HG02885 (cell line): ENCODE data around the gene AQP3.
"Not testable (repeated sequence)": the region's sequence is repeated elsewhere in the genome, so short reads cannot be mapped to it uniquely, and the experiment has no call there.

Experiments
- ATAC-seq: cut with Tn5 transposase; IDR thresholded peaks from one replicate; pipeline ENCODE4 v1.9.1; 2021; ENCODE audit warnings: mild to moderate bottlenecking; ENCODE audit not compliant: unreplicated experiment, poor library complexity

AQP3 gene

DNA sequence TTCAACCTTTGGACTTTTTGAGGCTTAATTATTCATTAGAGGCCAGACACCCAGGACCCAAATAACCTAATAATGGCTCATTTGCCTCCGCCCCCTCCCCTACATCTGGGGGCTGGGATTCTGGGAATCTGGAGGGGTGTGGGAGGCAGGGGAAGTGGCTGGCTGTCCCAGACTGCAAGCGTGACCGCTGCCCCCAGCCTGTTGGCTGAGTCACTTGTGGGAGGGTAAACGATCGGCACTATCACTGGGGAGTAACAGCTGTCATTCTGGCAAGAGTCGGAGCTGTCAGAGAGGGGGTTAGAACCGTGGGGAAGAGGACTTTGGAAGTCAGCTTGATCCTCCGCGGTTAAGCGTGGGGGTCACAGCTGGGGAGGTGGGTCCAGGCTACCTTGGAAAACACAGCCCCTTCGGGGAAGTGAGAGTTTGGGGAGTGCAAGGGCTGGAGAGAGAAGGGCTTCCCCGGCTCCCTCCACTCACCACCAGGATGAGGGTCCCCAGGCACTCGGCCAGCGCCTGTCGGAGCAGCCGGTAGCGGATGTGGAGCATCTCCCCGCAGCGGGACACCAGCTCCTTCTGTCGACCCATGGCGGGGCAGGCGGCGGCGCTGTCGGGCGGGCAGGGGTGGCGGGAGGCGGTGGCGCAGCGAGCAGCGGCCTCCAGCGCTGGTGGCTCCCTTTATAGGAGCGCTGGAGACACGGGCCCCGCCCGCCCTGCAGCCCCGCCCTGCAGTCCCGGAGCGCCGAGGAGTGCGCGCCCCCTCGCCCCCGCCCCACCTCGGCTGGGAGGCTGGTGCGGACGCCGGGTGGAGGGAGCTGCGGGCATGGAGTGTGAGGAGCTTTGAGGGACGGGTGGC lies at the start of gene AQP3:
Gene AQP3, minus strand, starts transcription at position 648 of the 853 bp plus-strand sequence. Its CDS starts 63 bp downstream, at position 585.
- peak; percentile 32 for ATAC-seq

GRCh38 chr9:33493819-33494218 lies 46.4 kb upstream of the AQP3 start:
- ATAC-seq, result not testable (repeated sequence)

GRCh38 chr9:33489066-33489465 lies 41.7 kb upstream of the AQP3 start:
- ATAC-seq, result no peak

DNA sequence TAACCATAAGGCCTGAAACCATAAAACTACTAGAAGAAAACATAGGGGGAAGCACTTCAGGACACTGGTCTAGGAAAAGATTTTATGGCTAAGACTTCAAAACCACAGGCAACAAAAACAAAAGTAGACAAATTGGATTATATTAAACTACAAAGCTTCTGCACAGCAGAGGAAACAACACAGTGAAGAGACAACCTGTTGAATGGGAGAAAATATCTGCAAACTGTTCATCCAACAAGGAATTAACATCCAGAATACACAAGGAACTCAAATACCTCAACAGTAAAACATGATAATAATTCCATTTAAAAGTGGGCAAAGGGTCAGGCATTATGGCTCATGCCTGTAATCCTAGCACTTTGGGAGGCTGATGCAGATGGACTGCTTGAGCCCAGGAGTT lies 37.9 kb upstream of the AQP3 start:
- ATAC-seq, result not testable (repeated sequence)

- ATAC-seq, result no peak
These were observed 33.6 kb upstream of the AQP3 start for GRCh38 chr9:33480976-33481375.

DNA sequence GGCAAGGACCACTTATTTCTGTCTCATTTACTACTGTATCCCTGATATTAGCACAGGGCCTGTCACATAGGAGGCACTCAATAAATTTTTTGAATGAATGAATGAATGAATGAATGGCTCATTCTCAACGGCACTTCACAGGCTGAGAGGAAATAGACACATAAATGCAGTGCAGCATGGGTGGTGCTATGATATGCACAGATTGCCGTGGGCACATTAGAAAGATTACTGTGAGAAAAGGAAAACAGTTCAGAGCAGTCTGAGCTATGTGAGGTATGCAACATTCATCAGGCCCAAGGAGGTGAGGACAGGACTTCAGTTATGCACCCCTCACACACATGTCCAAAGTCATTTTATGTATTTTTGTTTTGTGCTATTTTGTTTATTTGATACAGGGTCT lies 32.7 kb upstream of the AQP3 start:
- ATAC-seq, result no peak

GRCh38 chr9:33476503-33476902 lies 29.1 kb upstream of the AQP3 start:
- no peak for ATAC-seq

GRCh38 chr9:33475357-33475756 lies 28.0 kb upstream of the AQP3 start:
- ATAC-seq, result no peak

- peak; percentile 99 for ATAC-seq
These were observed 26.4 kb upstream of the AQP3 start, which contains the start of gene NOL6 for GRCh38 chr9:33473643-33474352. Gene NOL6, minus strand, starts transcription at chr9:33473924. Its CDS starts 82 bp downstream, at chr9:33473842.

GRCh38 chr9:33472881-33473615 lies 25.7 kb upstream of the AQP3 start:
- ATAC-seq, result no peak

GRCh38 chr9:33472171-33472880 lies 24.9 kb upstream of the AQP3 start:
- no peak for ATAC-seq

- no peak for ATAC-seq
These were observed 24.0 kb upstream of the AQP3 start for GRCh38 chr9:33471361-33471760.

GRCh38 chr9:33469891-33470290 lies 22.5 kb upstream of the AQP3 start:
- no peak for ATAC-seq

- no peak for ATAC-seq
These were observed 21.6 kb upstream of the AQP3 start for GRCh38 chr9:33468797-33469621.

DNA sequence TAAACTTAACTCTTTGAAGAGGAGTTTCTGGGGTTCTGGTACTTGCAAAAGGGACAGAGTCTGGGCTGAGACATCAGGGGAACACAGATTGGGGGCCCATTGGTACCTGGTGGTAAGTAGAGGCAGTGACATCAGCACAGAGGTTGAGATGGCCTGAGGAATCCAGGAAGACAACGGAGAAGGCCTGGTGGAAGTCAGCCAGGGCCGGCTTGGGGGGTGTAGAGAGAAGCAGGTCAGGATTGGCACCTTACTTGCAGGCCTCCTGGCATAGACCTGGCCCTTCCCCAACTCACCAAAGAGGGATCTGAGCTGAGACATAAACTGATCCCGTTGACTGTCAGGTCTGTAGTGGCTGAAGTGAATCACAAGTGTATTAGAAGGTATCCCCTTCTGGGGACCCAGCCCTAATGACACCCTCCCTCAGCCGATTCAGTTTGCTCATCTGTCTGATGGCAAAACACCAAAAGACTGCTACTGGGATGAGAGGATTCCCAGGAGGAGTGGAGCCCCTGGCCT lies 20.9 kb upstream of the AQP3 start:
- ATAC-seq, result no peak

DNA sequence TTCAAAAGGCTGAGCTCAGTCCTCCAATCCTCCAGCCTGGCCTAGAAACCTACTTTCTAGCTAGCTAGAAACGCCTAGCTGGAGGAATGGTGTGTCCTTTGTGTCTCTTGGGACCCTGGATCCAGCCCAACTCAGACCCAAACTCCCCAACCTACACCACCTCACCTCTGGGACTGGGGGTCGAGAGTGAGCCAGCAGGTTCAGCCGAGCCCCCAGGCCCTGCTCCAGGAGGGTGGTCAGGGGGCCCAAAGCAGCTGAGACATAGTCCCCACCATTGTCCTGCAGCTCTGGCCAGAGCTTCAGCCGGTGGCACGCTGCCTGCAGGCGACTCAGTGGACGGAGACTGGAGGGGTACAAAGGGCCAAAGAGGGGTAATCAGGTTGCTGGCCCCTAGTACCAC lies 20.1 kb upstream of the AQP3 start:
- ATAC-seq, result no peak

- ATAC-seq, result peak; percentile 57
These were observed 19.4 kb upstream of the AQP3 start for GRCh38 chr9:33466565-33467495.
